K562 (cell line): Measurements from ENCODE around the gene NECTIN1. TPM values are rescaled to one million over a fixed set of nuclear protein-coding genes. Genes with fewer than 3 reads are reported as not detected.

Experiments used
- ATAC-seq: fragments of 200-7000 bp; cut with Tn5 transposase; 3 replicates; pipeline ENCODE4 v1.9.1; 2020; ENCODE audit warnings: moderate library complexity
- BruUV-seq: library from RNA; stranded (reverse); fragments of 400-500 nt; replicated peaks from 2 replicates; lab custom pipeline; 2021; lab: Mats Ljungman, UMichigan
- CTCF ChIA-PET: fragments of 300-600 bp; formaldehyde crosslinking; extraction: SDS; loops from one replicate; lab custom pipeline; 2021; ENCODE audit warnings: low intra/inter-chr PET ratio; lab: Yijun Ruan, JAX
- POLR2A ChIA-PET: fragments of 300-600, 350-650 bp; sonication (Branson Sonifier 250); formaldehyde crosslinking; extraction: SDS; loops from one replicate; lab custom pipeline; 2021; ENCODE audit warnings: antibody characterized with exemption, inconsistent platforms; lab: Yijun Ruan, JAX
- DNase-seq, 4 experiments: peaks; one replicate each; pipeline versions ENCODE4 v3.0.0 to v3.0.0-alpha.2; 2011 to 2018; ENCODE audit warnings: low spot score in 3 of 4, mixed read lengths in 3 of 4; ENCODE audit errors: extremely low read depth in 1 of 4
- FAIRE-seq: peaks from 2 replicates; lab custom pipeline; 2011; peaks lifted over from hg19 to GRCh38; lab: Jason Lieb, UNC
- H2AFZ ChIP-seq: 2 replicates; pipeline ENCODE4 v1.6.0; 2011; ENCODE audit warnings: low read depth, low read length, control low read depth, inconsistent platforms
- H3K27ac ChIP-seq: fragments of 200-600 bp; 3 replicates; pipeline ENCODE4 v1.8.0; 2011; ENCODE audit warnings: low read depth, mild to moderate bottlenecking, control low read depth, inconsistent platforms, low read length, moderate library complexity, mixed read lengths; ENCODE audit errors: extremely low read depth
- H3K27me3 ChIP-seq, 2 experiments: fragments of 300-600 bp in 1 of 2; 2 replicates in 1 of 2; 3 replicates in 1 of 2; pipeline versions ENCODE4 v1.6.0 to v1.8.0; 2011; ENCODE audit warnings: inconsistent platforms in 2 of 2, low read length in 2 of 2, mild to moderate bottlenecking in 1 of 2, mixed read lengths in 1 of 2, moderate library complexity in 1 of 2; ENCODE audit not compliant: control insufficient read depth in 2 of 2, insufficient read depth in 2 of 2
- H3K36me3 ChIP-seq: fragments of 300-600 bp; 3 replicates; pipeline ENCODE4 v1.8.0; 2011; ENCODE audit warnings: mild to moderate bottlenecking, low read length, inconsistent platforms; ENCODE audit not compliant: control insufficient read depth, insufficient read depth
- H3K4me1 ChIP-seq, 2 experiments: fragments of 200-600 bp in 1 of 2; replicated peaks in 1 of 2; 2 replicates in 1 of 2; 3 replicates in 1 of 2; pipeline versions ENCODE4 v1.5.1 to v1.8.0; 2011; ENCODE audit warnings: inconsistent platforms in 2 of 2, low read length in 2 of 2, mild to moderate bottlenecking in 1 of 2, mixed read lengths in 1 of 2, moderate library complexity in 1 of 2; ENCODE audit not compliant: control insufficient read depth in 2 of 2, insufficient read depth in 2 of 2
- H3K4me2 ChIP-seq: 2 replicates; pipeline ENCODE4 v1.6.1; 2011; ENCODE audit warnings: low read length, control low read depth, inconsistent platforms, mixed read lengths; ENCODE audit not compliant: insufficient read depth
- H3K4me3 ChIP-seq: fragments of 200-600 bp; sonication (generic), shearing (Covaris generic); 2 replicates; pipeline ENCODE4 v1.5.1; 2016; ENCODE audit warnings: control low read depth, inconsistent platforms
- H3K79me2 ChIP-seq: fragments of 200-600 bp; 3 replicates; pipeline ENCODE4 v1.8.0; 2011; ENCODE audit warnings: low read length, inconsistent platforms; ENCODE audit not compliant: control insufficient read depth, insufficient read depth
- H3K9ac ChIP-seq, 2 experiments: 2 replicates each; pipeline versions ENCODE4 v1.6.0 to v1.6.1; 2011; ENCODE audit warnings: low read depth in 2 of 2, low read length in 2 of 2, control low read depth in 1 of 2, inconsistent platforms in 1 of 2, mild to moderate bottlenecking in 1 of 2, mixed read lengths in 1 of 2; ENCODE audit not compliant: insufficient read depth in 1 of 2
- H3K9me1 ChIP-seq: one replicate; pipeline ENCODE4 v1.6.0; 2011; ENCODE audit warnings: inconsistent platforms, mild to moderate bottlenecking, low read length, moderate library complexity; ENCODE audit not compliant: control insufficient read depth, insufficient read depth
- H3K9me3 ChIP-seq: replicated peaks from 2 replicates; pipeline ENCODE4 v1.5.1; 2011; ENCODE audit warnings: low read depth, low read length, inconsistent platforms; ENCODE audit not compliant: control insufficient read depth, insufficient read depth
- H4K20me1 ChIP-seq: replicated peaks from 2 replicates; pipeline ENCODE4 v1.6.1; 2011; ENCODE audit warnings: low read length, inconsistent platforms, mixed read lengths; ENCODE audit not compliant: control insufficient read depth, insufficient read depth
- CAMTA2 ChIP-seq: fragments of 250-450 bp; sonication (Bioruptor Pico); conservative IDR thresholded peaks from 2 replicates; pipeline ENCODE4 v1.5.1; 2022
- EZH2 ChIP-seq: IDR thresholded peaks from 2 replicates; pipeline ENCODE4 v1.6.1; 2012; ENCODE audit warnings: low read depth, mild to moderate bottlenecking, inconsistent platforms, low read length, borderline replicate concordance
- FOXJ3 ChIP-seq: sonication (generic); formaldehyde crosslinking; IDR thresholded peaks from 2 replicates; pipeline ENCODE4 v1.4.0; 2020; ENCODE audit warnings: mild to moderate bottlenecking, missing genetic modification reagents
- GABPB1 ChIP-seq: sonication (generic); formaldehyde crosslinking; IDR thresholded peaks from 2 replicates; pipeline ENCODE4 v1.8.0; 2022; ENCODE audit warnings: mild to moderate bottlenecking, missing genetic modification reagents
- MIER1 ChIP-seq: fragments of 450-650 bp; IDR thresholded peaks from 2 replicates; pipeline ENCODE4 v1.6.1; 2016; ENCODE audit warnings: antibody characterized with exemption, mild to moderate bottlenecking, low read depth
- PHB2 ChIP-seq: fragments of 450-650 bp; IDR thresholded peaks from 2 replicates; pipeline ENCODE4 v1.6.1; 2017; ENCODE audit warnings: low read depth
- ZFP30 ChIP-seq: fragments of 250-450 bp; sonication (Bioruptor Pico); IDR thresholded peaks from 2 replicates; pipeline ENCODE4 v1.8.0; 2022; ENCODE audit warnings: moderate library complexity, mild to moderate bottlenecking, inconsistent platforms, borderline replicate concordance
- ZNF316 ChIP-seq: fragments of 450-650 bp; IDR thresholded peaks from 2 replicates; pipeline ENCODE4 v1.6.1; 2016
- ZNF592 ChIP-seq: fragments of 450-650 bp; IDR thresholded peaks from 2 replicates; pipeline ENCODE4 v1.6.1; 2017; ENCODE audit warnings: antibody characterized with exemption, mild to moderate bottlenecking
- ZNF644 ChIP-seq: fragments of 200-800 bp; sonication (Bioruptor generic); IDR thresholded peaks from 2 replicates; pipeline ENCODE4 v1.6.1; 2016; ENCODE audit warnings: low read depth, missing genetic modification characterization, missing compliant biosample characterization
- WGBS: fragments of 100-300 bp; shearing (Covaris generic); methylation state at CpG from one replicate; pipeline ENCODE4 v1.1.6; 2016; ENCODE audit warnings: low coverage, mixed read lengths; ENCODE audit not compliant: insufficient coverage; ENCODE audit errors: missing lambda C conversion rate; 5-methylcytosine and 5-hydroxymethylcytosine counted together
- in situ Hi-C: fragments of 300-500 bp; cut with MboI; formaldehyde crosslinking; loops from 4 replicates; pipeline ENCODE4 v1.15.0; 2018; ENCODE audit warnings: inconsistent platforms, mixed read lengths
- intact Hi-C: fragments of 100-400 bp; cut with micrococcal nuclease; formaldehyde crosslinking; loops from 2 replicates; pipeline ENCODE4 v1.14.2; 2022
- polyA plus RNA-seq, 8 experiments: library from polyadenylated mRNA; depleted of rRNA in 4 of 8; stranded (reverse) in 5 of 8; unstranded in 3 of 8; fragments of >200 nt; fragmentation: Nextera tagmentation in 2 of 8; fragmentation: Illumina TruSeq in 1 of 8; extraction: Ambion mirVana in 2 of 8; extraction: Trizol in 1 of 8; gene quantifications; 2 replicates each; pipeline versions ENCODE4 v1.2.1 to v1.2.3, GENCODE V29; 2011 to 2014; ENCODE audit warnings: inconsistent platforms in 1 of 8, missing spikeins in 1 of 8
- total RNA-seq, 7 experiments: library from RNA; depleted of rRNA in 6 of 7; stranded (reverse); fragments of >200 nt in 6 of 7; fragmentation: Illumina TruSeq in 2 of 7; extraction: Trizol in 2 of 7; gene quantifications; 2 replicates each; pipeline versions ENCODE4 v1.2.1 to v1.2.3, GENCODE V29; 2011 to 2021; ENCODE audit warnings: low replicate concordance in 1 of 7
- TF ChIP-seq, protein P1 (sequence below): fragments of 250-450 bp; sonication (Bioruptor Pico); IDR thresholded peaks from 2 replicates; pipeline ENCODE4 v1.4.0; 2020; ENCODE audit warnings: mild to moderate bottlenecking

The NECTIN1 gene
- total and polyA plus RNA-seq, 9 of the 15 experiments (the other 6 are each of a cell fraction or from before 2014, with no cell fraction given) = 0.09 to 0.53 (median 0.23) TPM; not detected in 2

GRCh38 chr11:119776651-119777050 lies 47.7 kb upstream of the NECTIN1 start:
- DNase-seq (no peak), FAIRE-seq (no peak), ATAC-seq (no peak)
- no peaks in the 10 kb centered on the region for H3K9me3 ChIP-seq
- no peak overlapping the region for H3K4me2 ChIP-seq
- ChIA-PET POLR2A (no interaction called here), CTCF (no interaction called here)
- no peak overlapping the region for H2AFZ ChIP-seq
- in situ Hi-C loops = no loop called here
- intact Hi-C loops = no loop called here
- H3K36me3 ChIP-seq = no peaks in the 10 kb centered on the region
- BruUV-seq = no TSS peak
- TF ChIP-seq MIER1 (no peak), ZFP30 (CRISPR knock-in tag) (no peak), CAMTA2 (CRISPR knock-in tag) (no peak), FOXJ3 (no peak)
- H3K9ac ChIP-seq = no peak overlapping the region
- peaks cover 0 to 46% of the 10 kb centered on the region in 2 experiments; a peak in 3 of 5 replicates for H3K27me3 ChIP-seq
- H4K20me1 ChIP-seq = peaks cover 7% of the 10 kb centered on the region; the same call in 1 of the 2 replicates
- H3K9me1 ChIP-seq = no peaks in the 10 kb centered on the region
- H3K4me1 ChIP-seq = no peaks in the 10 kb centered on the region
- H3K79me2 ChIP-seq = no peaks in the 10 kb centered on the region
- no peak overlapping the region for H3K27ac ChIP-seq
- no peak overlapping the region for H3K4me3 ChIP-seq
- 0% methylated on average over 5 of the region's 5 CpGs for WGBS

DNA sequence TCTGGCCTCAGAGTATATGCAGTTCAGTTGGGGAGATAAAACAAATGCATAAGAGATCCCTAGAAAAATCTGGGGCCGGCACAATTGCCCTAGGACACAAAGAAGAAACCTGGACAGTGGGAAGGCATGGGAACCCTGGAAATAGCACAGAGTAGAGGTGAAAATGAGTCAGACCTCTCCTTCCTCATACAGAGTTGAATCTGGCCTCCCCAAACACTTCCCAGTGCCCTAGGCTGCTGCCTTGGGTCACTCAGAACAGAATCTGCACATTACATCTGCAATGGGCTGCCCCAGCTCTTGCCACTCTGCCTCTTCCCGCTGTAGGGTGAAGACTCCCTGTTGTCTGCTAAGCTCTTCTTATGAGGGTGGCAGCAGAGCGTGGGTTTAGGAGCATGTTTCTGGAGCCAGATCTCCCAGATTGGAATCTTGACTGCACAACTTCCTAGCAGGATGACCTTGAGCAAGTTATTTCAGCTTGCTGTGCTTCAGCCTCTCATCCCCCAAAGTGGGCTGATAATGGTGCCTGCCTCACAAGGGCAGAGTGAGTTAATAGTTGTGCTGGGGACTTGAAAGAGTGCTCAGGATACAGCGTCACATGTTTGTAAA lies 47.1 kb upstream of the NECTIN1 start:
- H3K9me1 ChIP-seq = no peaks in the 10 kb centered on the region
- H3K4me3 ChIP-seq = no peak overlapping the region
- ChIA-PET POLR2A (interaction anchor here (0.7 kb wide), 2 partner anchors 21 to 71 kb away, joined by 3 read pairs; no protein-coding TSS in a partner anchor), CTCF (no interaction called here)
- H3K9me3 ChIP-seq = no peaks in the 10 kb centered on the region
- no peak overlapping the region for H3K27ac ChIP-seq
- intact Hi-C loops (no loop called here), in situ Hi-C loops (no loop called here)
- peaks cover 0 to 41% of the 10 kb centered on the region in 2 experiments; a peak in 3 of 5 replicates for H3K27me3 ChIP-seq
- FAIRE-seq (no peak), DNase-seq (no peak), ATAC-seq (no peak)
- no peaks in the 10 kb centered on the region for H3K36me3 ChIP-seq
- no peak overlapping the region for H3K4me2 ChIP-seq
- no peaks in the 10 kb centered on the region for H3K4me1 ChIP-seq
- BruUV-seq = no TSS peak
- no peak overlapping the region for H3K9ac ChIP-seq
- H2AFZ ChIP-seq = no peak overlapping the region
- WGBS = 0% methylated on average over 4 of the region's 4 CpGs
- H3K79me2 ChIP-seq = no peaks in the 10 kb centered on the region
- peaks cover 7% of the 10 kb centered on the region; the same call in 1 of the 2 replicates for H4K20me1 ChIP-seq
- TF ChIP-seq GABPB1 = no peak
- no peak for TF ChIP-seq PHB2
- TF ChIP-seq ZNF316 = no peak
- TF ChIP-seq ZNF592 = no peak
- no peak for TF ChIP-seq ZNF644 (tag)
- TF ChIP-seq EZH2 = no peak
- TF ChIP-seq, protein P1, sequence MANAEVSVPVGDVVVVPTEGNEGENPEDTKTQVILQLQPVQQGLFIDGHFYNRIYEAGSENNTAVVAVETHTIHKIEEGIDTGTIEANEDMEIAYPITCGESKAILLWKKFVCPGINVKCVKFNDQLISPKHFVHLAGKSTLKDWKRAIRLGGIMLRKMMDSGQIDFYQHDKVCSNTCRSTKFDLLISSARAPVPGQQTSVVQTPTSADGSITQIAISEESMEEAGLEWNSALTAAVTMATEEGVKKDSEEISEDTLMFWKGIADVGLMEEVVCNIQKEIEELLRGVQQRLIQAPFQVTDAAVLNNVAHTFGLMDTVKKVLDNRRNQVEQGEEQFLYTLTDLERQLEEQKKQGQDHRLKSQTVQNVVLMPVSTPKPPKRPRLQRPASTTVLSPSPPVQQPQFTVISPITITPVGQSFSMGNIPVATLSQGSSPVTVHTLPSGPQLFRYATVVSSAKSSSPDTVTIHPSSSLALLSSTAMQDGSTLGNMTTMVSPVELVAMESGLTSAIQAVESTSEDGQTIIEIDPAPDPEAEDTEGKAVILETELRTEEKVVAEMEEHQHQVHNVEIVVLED (CRISPR knock-in tag) = no peak
